MM.1S (cell line): ENCODE results near the gene IQGAP1.
"Not testable (repeated sequence)": the region's sequence is repeated elsewhere in the genome, so short reads cannot be mapped to it uniquely, and the experiment has no call there.

Experiments used
- DNase-seq: peaks from one replicate; pipeline ENCODE4 v3.0.0-alpha.2; 2015
- H2AFZ ChIP-seq: fragments of 300-600 bp; sonication (generic); 2 replicates; pipeline ENCODE4 v1.6.0; 2016; ENCODE audit warnings: antibody characterized with exemption, low read length
- H3F3A ChIP-seq: fragments of 300-600 bp; sonication (generic); 2 replicates; pipeline ENCODE4 v1.6.1; 2016; ENCODE audit warnings: mild to moderate bottlenecking, antibody characterized with exemption, low read length, moderate library complexity, mixed read lengths; ENCODE audit not compliant: insufficient read depth
- H3K27ac ChIP-seq: fragments of 300-600 bp; sonication (generic); 2 replicates; pipeline ENCODE4 v1.5.1; 2016; ENCODE audit warnings: mild to moderate bottlenecking, low read length
- H3K27me3 ChIP-seq: fragments of 300-600 bp; sonication (generic); replicated peaks from 2 replicates; pipeline ENCODE4 v1.6.0; 2016; ENCODE audit warnings: low read length; ENCODE audit not compliant: insufficient read depth
- H3K36me3 ChIP-seq: fragments of 300-600 bp; sonication (generic); replicated peaks from 2 replicates; pipeline ENCODE4 v1.6.1; 2016; ENCODE audit warnings: mild to moderate bottlenecking, low read length, mixed read lengths; ENCODE audit not compliant: insufficient read depth
- H3K4me1 ChIP-seq: fragments of 300-600 bp; sonication (generic); 2 replicates; pipeline ENCODE4 v1.6.1; 2016; ENCODE audit warnings: low read length, mixed read lengths
- H3K4me2 ChIP-seq: fragments of 300-600 bp; sonication (generic); 2 replicates; pipeline ENCODE4 v1.6.0; 2016; ENCODE audit warnings: low read depth, low read length
- H3K4me3 ChIP-seq: fragments of 300-600 bp; sonication (generic); 2 replicates; pipeline ENCODE4 v1.5.1; 2016; ENCODE audit warnings: low read length, mixed read lengths
- H3K79me2 ChIP-seq: fragments of 300-600 bp; sonication (generic); 2 replicates; pipeline ENCODE4 v1.6.1; 2016; ENCODE audit warnings: mixed run types, low read length, mixed read lengths
- H3K9ac ChIP-seq: fragments of 300-600 bp; sonication (generic); 2 replicates; pipeline ENCODE4 v1.6.1; 2016; ENCODE audit warnings: low read length, mixed read lengths
- H3K9me2 ChIP-seq: fragments of 300-600 bp; sonication (generic); replicated peaks from 2 replicates; pipeline ENCODE4 v1.6.1; 2016; ENCODE audit warnings: mild to moderate bottlenecking, low read length, mixed read lengths; ENCODE audit not compliant: insufficient read depth
- H3K9me3 ChIP-seq: fragments of 300-600 bp; sonication (generic); replicated peaks from 2 replicates; pipeline ENCODE4 v1.6.1; 2016; ENCODE audit warnings: mild to moderate bottlenecking, low read length, mixed read lengths; ENCODE audit not compliant: insufficient read depth
- H4K20me1 ChIP-seq: fragments of 300-600 bp; sonication (generic); 2 replicates; pipeline ENCODE4 v1.6.1; 2016; ENCODE audit warnings: mild to moderate bottlenecking, low read length, moderate library complexity, mixed read lengths; ENCODE audit not compliant: insufficient read depth
- EZH2 ChIP-seq: fragments of 300-600 bp; sonication (generic); optimal IDR thresholded peaks from 2 replicates; pipeline ENCODE3; 2017; ENCODE audit warnings: low read depth, mild to moderate bottlenecking, antibody characterized with exemption, low read length, mixed read lengths
- EZH2phosphoT487 ChIP-seq: fragments of 300-600 bp; sonication (generic); IDR thresholded peaks from 2 replicates; pipeline ENCODE4 v1.6.1; 2018; ENCODE audit warnings: antibody characterized with exemption, low read length
- TF ChIP-seq, protein P1 (sequence below): fragments of 300-600 bp; sonication (generic); IDR thresholded peaks from 2 replicates; pipeline ENCODE4 v1.5.1; 2016; ENCODE audit warnings: antibody characterized with exemption, low read length, mixed read lengths

Gene IQGAP1

GRCh38 chr15:90343302-90343790 is 44.7 kb upstream of the IQGAP1 start:
- Histone ChIP-seq H3K4me1 (no peaks in the 10 kb centered on the region), H3K36me3 (no peaks in the 10 kb centered on the region), H3F3A (no peaks in the 10 kb centered on the region), H3K9me3 (no peaks in the 10 kb centered on the region), H3K9ac (no peak overlapping the region), H2AFZ (no peak overlapping the region), H3K4me3 (no peak overlapping the region), H3K79me2 (no peaks in the 10 kb centered on the region), H4K20me1 (no peaks in the 10 kb centered on the region), H3K27ac (no peak overlapping the region), H3K9me2 (no peaks in the 10 kb centered on the region), H3K27me3 (no peaks in the 10 kb centered on the region), H3K4me2 (no peak overlapping the region)
- TF ChIP-seq EZH2 = no peak
- no peak for TF ChIP-seq EZH2phosphoT487
- DNase-seq = no peak

GRCh38 chr15:90344662-90345061 is 43.4 kb upstream of the IQGAP1 start:
- no peaks in the 10 kb centered on the region for H3K36me3 ChIP-seq
- H3K4me1 ChIP-seq = no peaks in the 10 kb centered on the region
- H3K4me3 ChIP-seq = no peak overlapping the region
- no peaks in the 10 kb centered on the region for H3F3A ChIP-seq
- H2AFZ ChIP-seq = no peak overlapping the region
- no peaks in the 10 kb centered on the region for H4K20me1 ChIP-seq
- H3K4me2 ChIP-seq = no peak overlapping the region
- no peak overlapping the region for H3K9ac ChIP-seq
- H3K9me3 ChIP-seq = no peaks in the 10 kb centered on the region
- no peaks in the 10 kb centered on the region for H3K9me2 ChIP-seq
- no peaks in the 10 kb centered on the region for H3K27me3 ChIP-seq
- H3K79me2 ChIP-seq = no peaks in the 10 kb centered on the region
- TF ChIP-seq, protein P1, sequence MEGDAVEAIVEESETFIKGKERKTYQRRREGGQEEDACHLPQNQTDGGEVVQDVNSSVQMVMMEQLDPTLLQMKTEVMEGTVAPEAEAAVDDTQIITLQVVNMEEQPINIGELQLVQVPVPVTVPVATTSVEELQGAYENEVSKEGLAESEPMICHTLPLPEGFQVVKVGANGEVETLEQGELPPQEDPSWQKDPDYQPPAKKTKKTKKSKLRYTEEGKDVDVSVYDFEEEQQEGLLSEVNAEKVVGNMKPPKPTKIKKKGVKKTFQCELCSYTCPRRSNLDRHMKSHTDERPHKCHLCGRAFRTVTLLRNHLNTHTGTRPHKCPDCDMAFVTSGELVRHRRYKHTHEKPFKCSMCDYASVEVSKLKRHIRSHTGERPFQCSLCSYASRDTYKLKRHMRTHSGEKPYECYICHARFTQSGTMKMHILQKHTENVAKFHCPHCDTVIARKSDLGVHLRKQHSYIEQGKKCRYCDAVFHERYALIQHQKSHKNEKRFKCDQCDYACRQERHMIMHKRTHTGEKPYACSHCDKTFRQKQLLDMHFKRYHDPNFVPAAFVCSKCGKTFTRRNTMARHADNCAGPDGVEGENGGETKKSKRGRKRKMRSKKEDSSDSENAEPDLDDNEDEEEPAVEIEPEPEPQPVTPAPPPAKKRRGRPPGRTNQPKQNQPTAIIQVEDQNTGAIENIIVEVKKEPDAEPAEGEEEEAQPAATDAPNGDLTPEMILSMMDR = no peak
- TF ChIP-seq EZH2 = no peak
- no peak for TF ChIP-seq EZH2phosphoT487
- no peak for DNase-seq
- no peak overlapping the region for H3K27ac ChIP-seq

GRCh38 chr15:90345857-90346256 is 42.2 kb upstream of the IQGAP1 start:
- H3K9me2 ChIP-seq = no peaks in the 10 kb centered on the region
- no peak overlapping the region for H3K4me3 ChIP-seq
- H3K4me1 ChIP-seq = no peaks in the 10 kb centered on the region
- H3F3A ChIP-seq = no peaks in the 10 kb centered on the region
- no peak overlapping the region for H3K4me2 ChIP-seq
- H4K20me1 ChIP-seq = no peaks in the 10 kb centered on the region
- no peak overlapping the region for H3K9ac ChIP-seq
- TF ChIP-seq EZH2 = no peak
- TF ChIP-seq, protein P1 = no peak
- TF ChIP-seq EZH2phosphoT487 = no peak
- H3K79me2 ChIP-seq = no peaks in the 10 kb centered on the region
- no peaks in the 10 kb centered on the region for H3K9me3 ChIP-seq
- no peak overlapping the region for H2AFZ ChIP-seq
- DNase-seq = no peak
- no peak overlapping the region for H3K27ac ChIP-seq
- H3K36me3 ChIP-seq = no peaks in the 10 kb centered on the region
- H3K27me3 ChIP-seq = no peaks in the 10 kb centered on the region

DNA sequence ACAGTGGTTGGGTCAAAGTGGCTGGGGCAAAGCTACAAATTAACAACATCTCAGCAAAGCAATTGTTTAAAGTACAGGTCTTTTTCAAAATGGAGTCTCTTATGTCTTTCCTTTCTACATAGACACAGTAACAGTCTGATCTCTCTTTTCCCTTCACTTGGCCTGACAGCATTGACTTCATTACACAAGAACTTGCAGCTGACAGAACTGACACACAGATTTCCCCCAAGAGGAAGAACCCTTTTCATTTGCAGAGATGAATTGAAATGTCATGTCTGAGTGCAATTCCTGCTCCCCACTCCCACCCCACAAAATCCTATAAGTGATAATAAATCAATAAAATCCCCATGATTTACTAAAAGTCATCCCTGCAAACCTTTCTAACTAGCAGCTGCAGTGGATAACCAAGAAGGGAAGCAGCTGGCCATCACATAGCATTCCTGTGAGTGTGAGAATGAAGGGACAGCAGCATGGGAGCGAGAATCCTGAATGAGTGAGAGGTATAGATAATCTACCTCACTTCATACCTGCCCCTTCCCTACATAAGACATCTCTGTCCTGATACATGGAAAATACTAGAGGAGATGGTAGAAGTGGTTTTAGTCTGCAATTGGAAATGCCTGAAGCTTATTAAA is 40.5 kb upstream of the IQGAP1 start:
- not testable (repeated sequence) for H3K36me3 ChIP-seq, H3K27ac ChIP-seq, DNase-seq, H3K9me2 ChIP-seq, H3K4me2 ChIP-seq, H3K4me3 ChIP-seq, H2AFZ ChIP-seq, H3K27me3 ChIP-seq, H3K79me2 ChIP-seq, H4K20me1 ChIP-seq, H3K9me3 ChIP-seq, H3K9ac ChIP-seq, H3F3A ChIP-seq, H3K4me1 ChIP-seq
